GM10248 (cell line): ENCODE data around the gene PI16.

Source experiments
- CTCF ChIA-PET: fragments of 300-600 bp; sonication (Branson Sonifier 250); formaldehyde crosslinking; extraction: SDS; loops from one replicate; lab custom pipeline; 2021; ENCODE audit warnings: antibody characterized with exemption; lab: Yijun Ruan, JAX
- POLR2A ChIA-PET: fragments of 350-650 bp; sonication (Branson Sonifier 250); formaldehyde crosslinking; extraction: SDS; loops from one replicate; lab custom pipeline; 2020; ENCODE audit warnings: antibody characterized with exemption; lab: Yijun Ruan, JAX
- DNase-seq: peaks from one replicate; pipeline ENCODE4 v3.0.0; 2012; ENCODE audit errors: extremely low spot score
- CTCF ChIP-seq: IDR thresholded peaks from 2 replicates; pipeline ENCODE4 v1.5.1; 2012; ENCODE audit warnings: mild to moderate bottlenecking, low read depth; ENCODE audit errors: extremely low read depth, missing control alignments, control extremely low read depth

Gene PI16

GRCh38 chr6:37007340-37008043, 53.0 kb downstream of the PI16 start:
- peak; percentile 55 for DNase-seq
- ChIA-PET CTCF (interaction anchor here (0.9 to 11.7 kb wide), 16 partner anchors 11 to 248 kb away, joined by 3 to 147 read pairs (median 4); partner anchors contain the start of genes C6orf89 and MTCH1), POLR2A (interaction anchor here (0.5 to 1.4 kb wide), 3 partner anchors 22 to 242 kb away, joined by 3 to 6 read pairs (median 5); partner anchors contain the start of gene MTCH1)
- TF ChIP-seq CTCF, result no peak

- ChIA-PET CTCF (interaction anchor here (1.0 to 11.7 kb wide), 4 partner anchors 9 to 201 kb away, joined by 3 to 147 read pairs (median 18); no protein-coding TSS in a partner anchor), POLR2A (no interaction called here)
- DNase-seq, result no peak
- no peak for TF ChIP-seq CTCF
Observed at GRCh38 chr6:37008484-37009465, 54.2 kb downstream of the PI16 start.

- TF ChIP-seq CTCF, result no peak
- ChIA-PET POLR2A (no interaction called here), CTCF (interaction anchor here (0.9 to 2.9 kb wide), 6 partner anchors 9 to 245 kb away, joined by 3 to 10 read pairs (median 6); partner anchors contain the start of gene C6orf89)
- no peak for DNase-seq
Observed at GRCh38 chr6:37010402-37010892, 55.9 kb downstream of the PI16 start.

- DNase-seq, result no peak
- no peak for TF ChIP-seq CTCF
- ChIA-PET CTCF (interaction anchor here (0.8 to 2.9 kb wide), 5 partner anchors 10 to 246 kb away, joined by 3 to 10 read pairs (median 7); partner anchors contain the start of gene C6orf89), POLR2A (no interaction called here)
Observed at GRCh38 chr6:37011656-37012378, 57.3 kb downstream of the PI16 start.

GRCh38 chr6:37013516-37014491, 59.3 kb downstream of the PI16 start:
- TF ChIP-seq CTCF, result no peak
- ChIA-PET POLR2A (no interaction called here), CTCF (interaction anchor here (1.0 to 26.1 kb wide), 5 partner anchors 15 to 247 kb away, joined by 3 to 774 read pairs (median 3); no protein-coding TSS in a partner anchor)
- DNase-seq, result no peak
